Fibroblast of upper back skin (primary cell): Measurements from ENCODE around the gene SLC7A1.
A peak's percentile ranks its signal among the peaks of the same experiment; 100 is the strongest.

Experiments used
- DNase-seq: peaks from one replicate; pipeline ENCODE4 v3.0.0-alpha.2; 2013

Gene SLC7A1

GRCh38 chr13:29550430-29550988 is 45.0 kb downstream of the SLC7A1 start:
- DNase-seq: no peak

GRCh38 chr13:29548722-29549121 is 46.8 kb downstream of the SLC7A1 start:
- DNase-seq: peak; percentile 17

- DNase-seq: no peak
Observed at GRCh38 chr13:29547153-29547552, 48.3 kb downstream of the SLC7A1 start.

- DNase-seq: no peak
Observed at GRCh38 chr13:29546662-29547061, 48.8 kb downstream of the SLC7A1 start.

GRCh38 chr13:29545988-29546387 is 49.5 kb downstream of the SLC7A1 start:
- no peak for DNase-seq

GRCh38 chr13:29543230-29544215 is 52.0 kb downstream of the SLC7A1 start:
- DNase-seq: peak; percentile 57

- no peak for DNase-seq
Observed at GRCh38 chr13:29542381-29542780, 53.1 kb downstream of the SLC7A1 start.

- DNase-seq: no peak
Observed at GRCh38 chr13:29541400-29541799, 54.1 kb downstream of the SLC7A1 start.

GRCh38 chr13:29540799-29541198 is 54.7 kb downstream of the SLC7A1 start:
- DNase-seq: no peak

- DNase-seq: no peak
Observed at GRCh38 chr13:29540334-29540733, 55.2 kb downstream of the SLC7A1 start.

- no peak for DNase-seq
Observed at GRCh38 chr13:29539856-29540255, 55.6 kb downstream of the SLC7A1 start.

GRCh38 chr13:29538652-29539040 is 56.8 kb downstream of the SLC7A1 start:
- DNase-seq: no peak

- no peak for DNase-seq
Observed at GRCh38 chr13:29537736-29538651, 57.5 kb downstream of the SLC7A1 start.

GRCh38 chr13:29536853-29537252 is 58.6 kb downstream of the SLC7A1 start:
- no peak for DNase-seq

- DNase-seq: no peak
Observed at GRCh38 chr13:29535663-29536655, 59.5 kb downstream of the SLC7A1 start.

- DNase-seq: no peak
Observed at GRCh38 chr13:29534083-29534482, 61.4 kb downstream of the SLC7A1 start.

- no peak for DNase-seq
Observed at GRCh38 chr13:29532821-29533220, 62.7 kb downstream of the SLC7A1 start.

GRCh38 chr13:29532116-29532515 is 63.4 kb downstream of the SLC7A1 start:
- peak; percentile 43 for DNase-seq

GRCh38 chr13:29530901-29531300 is 64.6 kb downstream of the SLC7A1 start:
- DNase-seq: no peak

- no peak for DNase-seq
Observed at GRCh38 chr13:29529754-29530153, 65.7 kb downstream of the SLC7A1 start.

GRCh38 chr13:29527916-29528315 is 67.6 kb downstream of the SLC7A1 start:
- DNase-seq: no peak

- DNase-seq: no peak
Observed at GRCh38 chr13:29527511-29527910, 68.0 kb downstream of the SLC7A1 start.
